ENCODE measurements around the gene NTM.

Gene NTM

DNA sequence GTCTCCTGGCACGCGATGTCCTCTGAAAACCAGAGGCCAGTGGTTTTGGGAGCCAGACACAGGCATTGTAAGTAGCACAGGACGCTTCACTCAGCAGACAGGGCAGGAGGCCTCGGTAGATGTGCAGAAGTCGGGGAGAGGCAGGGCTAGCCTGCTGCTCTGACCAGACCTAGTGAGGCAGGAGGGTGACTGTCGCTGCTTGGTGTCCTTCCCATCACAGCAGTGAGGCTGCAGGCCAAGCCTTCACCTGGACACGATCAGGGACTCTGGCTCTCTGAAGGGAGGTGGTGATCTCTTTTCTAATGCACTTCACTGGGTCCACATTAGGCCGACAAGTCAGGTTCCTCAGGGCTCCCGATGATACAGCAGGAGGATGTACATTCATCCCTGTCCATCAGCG lies 583.7 kb downstream of the NTM start:
- H3K79me2 ChIP-seq (ENCODE audit: insufficient read depth, low read length) = no peaks in the 10 kb centered on the region

GRCh38 chr11:131955904-131956303 lies 585.5 kb downstream of the NTM start:
- H4K20me1 ChIP-seq (ENCODE audit: insufficient read depth, low read length) = no peaks in the 10 kb centered on the region
- H3K27me3 ChIP-seq (ENCODE audit: insufficient read depth, low read length) = no peaks in the 10 kb centered on the region
- H3K79me2 ChIP-seq (ENCODE audit: insufficient read depth, low read length) = no peaks in the 10 kb centered on the region
- no peaks in the 10 kb centered on the region for H3K9me2 ChIP-seq (ENCODE audit: low read depth, low read length)
- no peaks in the 10 kb centered on the region for H3F3A ChIP-seq (ENCODE audit: insufficient read depth, low read length)
- no peaks in the 10 kb centered on the region for H3K36me3 ChIP-seq (ENCODE audit: insufficient read depth, low read length)
- H3K9ac ChIP-seq (ENCODE audit: low read length) = no peak overlapping the region
- no peak overlapping the region for H3K27ac ChIP-seq (ENCODE audit: low read depth, low read length, poor library complexity, severe bottlenecking)
- H3K9me3 ChIP-seq (ENCODE audit: low read length) = no peaks in the 10 kb centered on the region
- no peak overlapping the region for H3K4me2 ChIP-seq (ENCODE audit: low read length)
- no peak overlapping the region for H3K4me3 ChIP-seq (ENCODE audit: low read depth, low read length, poor library complexity, severe bottlenecking)
- H3K4me1 ChIP-seq (ENCODE audit: insufficient read depth, low read length, severe bottlenecking) = no peaks in the 10 kb centered on the region
- no peak for TF ChIP-seq EZH2 (IDR thresholded peaks at IDR 0.05; ENCODE audit: borderline replicate concordance, low read length)
- TF ChIP-seq CTCF (IDR thresholded peaks at IDR 0.05; ENCODE audit: low read length) = no peak
- no peak overlapping the region for H2AFZ ChIP-seq (ENCODE audit: low read length)

More for the DNA sequence above, 583.7 kb downstream of the NTM start:
- Histone ChIP-seq H4K20me1 (ENCODE audit: insufficient read depth, low read length) (no peaks in the 10 kb centered on the region), H3K9me2 (ENCODE audit: low read depth, low read length) (no peaks in the 10 kb centered on the region), H2AFZ (ENCODE audit: low read length) (no peak overlapping the region), H3K27me3 (ENCODE audit: insufficient read depth, low read length) (no peaks in the 10 kb centered on the region), H3F3A (ENCODE audit: insufficient read depth, low read length) (no peaks in the 10 kb centered on the region), H3K4me1 (ENCODE audit: insufficient read depth, low read length, severe bottlenecking) (no peaks in the 10 kb centered on the region), H3K9me3 (ENCODE audit: low read length) (no peaks in the 10 kb centered on the region), H3K36me3 (ENCODE audit: insufficient read depth, low read length) (no peaks in the 10 kb centered on the region), H3K27ac (ENCODE audit: low read depth, low read length, poor library complexity, severe bottlenecking) (no peak overlapping the region), H3K4me2 (ENCODE audit: low read length) (no peak overlapping the region), H3K4me3 (ENCODE audit: low read depth, low read length, poor library complexity, severe bottlenecking) (no peak overlapping the region), H3K9ac (ENCODE audit: low read length) (no peak overlapping the region)
- no peak for TF ChIP-seq CTCF (IDR thresholded peaks at IDR 0.05; ENCODE audit: low read length)
- TF ChIP-seq EZH2 (IDR thresholded peaks at IDR 0.05; ENCODE audit: borderline replicate concordance, low read length) = no peak

DNA sequence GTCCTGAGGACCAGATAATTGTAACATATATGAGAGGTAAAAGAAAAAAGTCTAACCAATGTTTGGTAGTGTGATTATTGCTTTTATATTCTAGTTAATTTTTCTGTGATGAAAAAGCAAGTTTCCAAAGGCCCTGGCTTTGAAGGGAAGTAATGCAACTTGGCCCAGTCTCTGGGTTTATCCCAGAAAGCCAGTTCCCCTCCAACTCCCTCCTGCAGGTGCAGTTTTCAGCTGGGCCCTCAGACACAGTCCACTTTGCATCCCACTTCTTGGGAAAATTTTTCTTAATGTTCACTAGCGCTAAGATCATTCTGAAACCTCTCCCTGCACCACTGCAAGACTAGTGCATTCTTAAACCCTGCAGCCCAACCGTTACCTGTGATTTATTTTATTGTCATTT lies 586.8 kb downstream of the NTM start:
- H2AFZ ChIP-seq (ENCODE audit: low read length) = no peak overlapping the region
- TF ChIP-seq CTCF (IDR thresholded peaks at IDR 0.05; ENCODE audit: low read length) (no peak), EZH2 (IDR thresholded peaks at IDR 0.05; ENCODE audit: borderline replicate concordance, low read length) (no peak)

More for the DNA sequence above, 586.8 kb downstream of the NTM start:
- no peak overlapping the region for H3K4me3 ChIP-seq (ENCODE audit: low read depth, low read length, poor library complexity, severe bottlenecking)
- no peaks in the 10 kb centered on the region for H4K20me1 ChIP-seq (ENCODE audit: insufficient read depth, low read length)
- no peak overlapping the region for H3K9ac ChIP-seq (ENCODE audit: low read length)
- H3K79me2 ChIP-seq (ENCODE audit: insufficient read depth, low read length) = no peaks in the 10 kb centered on the region
- H3K4me1 ChIP-seq (ENCODE audit: insufficient read depth, low read length, severe bottlenecking) = no peaks in the 10 kb centered on the region
- no peaks in the 10 kb centered on the region for H3K9me3 ChIP-seq (ENCODE audit: low read length)
- no peaks in the 10 kb centered on the region for H3F3A ChIP-seq (ENCODE audit: insufficient read depth, low read length)
- H3K27me3 ChIP-seq (ENCODE audit: insufficient read depth, low read length) = no peaks in the 10 kb centered on the region
- no peaks in the 10 kb centered on the region for H3K36me3 ChIP-seq (ENCODE audit: insufficient read depth, low read length)
- H3K27ac ChIP-seq (ENCODE audit: low read depth, low read length, poor library complexity, severe bottlenecking) = no peak overlapping the region
- no peak overlapping the region for H3K4me2 ChIP-seq (ENCODE audit: low read length)
- no peaks in the 10 kb centered on the region for H3K9me2 ChIP-seq (ENCODE audit: low read depth, low read length)

All from OCI-LY1 (cell line).